Raji (cell line): ENCODE results near the gene OR6X1.
A peak's percentile ranks its signal among the peaks of the same experiment; 100 is the strongest.

Experiments used
- POLR2A ChIP-seq: IDR thresholded peaks from 2 replicates; pipeline ENCODE4 v1.6.1; 2011; ENCODE audit warnings: low read depth, low read length, control low read depth; ENCODE audit not compliant: insufficient read depth

OR6X1 gene

GRCh38 chr11:123770712-123771111 is 16.4 kb upstream of the OR6X1 start:
- no peak for TF ChIP-seq POLR2A

DNA sequence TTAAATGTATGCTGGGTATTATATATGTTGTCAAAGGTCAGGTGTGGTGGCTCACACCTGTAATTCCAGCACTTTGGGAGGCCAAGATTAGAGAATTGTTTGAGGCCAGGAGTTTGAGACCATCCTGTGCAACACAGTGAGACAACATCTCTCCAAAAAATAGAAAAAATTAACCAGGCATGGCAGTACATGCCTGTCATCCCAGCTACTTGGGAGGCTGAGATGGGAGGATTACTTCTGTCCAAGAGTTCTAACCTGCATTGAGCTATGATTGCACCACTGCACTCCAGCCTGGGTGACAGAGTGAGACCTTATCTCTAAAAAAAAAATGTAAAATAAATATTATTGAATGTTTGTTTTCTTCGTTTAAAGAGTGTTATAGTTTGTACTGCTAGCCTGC is 11.3 kb upstream of the OR6X1 start:
- TF ChIP-seq POLR2A, result no peak

DNA sequence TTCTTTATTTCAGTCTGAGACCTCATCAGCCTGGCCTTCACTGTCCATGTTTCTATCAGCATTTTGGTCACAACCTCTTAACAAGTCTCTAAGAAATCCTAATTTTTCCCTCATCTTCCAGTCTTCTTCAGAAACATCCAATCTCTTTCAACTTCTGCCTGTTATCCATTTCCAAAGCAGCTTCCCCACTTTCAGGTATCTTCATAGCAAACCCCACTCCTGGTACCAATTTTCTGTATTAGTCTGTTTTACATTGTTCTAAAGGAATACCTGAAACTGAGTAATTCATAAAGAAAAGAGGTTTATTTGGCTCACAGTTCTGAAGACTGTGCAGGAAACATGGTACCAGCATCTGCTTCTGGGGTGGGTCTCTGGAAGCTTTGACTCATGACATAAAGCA is 8.1 kb upstream of the OR6X1 start:
- no peak for TF ChIP-seq POLR2A

DNA sequence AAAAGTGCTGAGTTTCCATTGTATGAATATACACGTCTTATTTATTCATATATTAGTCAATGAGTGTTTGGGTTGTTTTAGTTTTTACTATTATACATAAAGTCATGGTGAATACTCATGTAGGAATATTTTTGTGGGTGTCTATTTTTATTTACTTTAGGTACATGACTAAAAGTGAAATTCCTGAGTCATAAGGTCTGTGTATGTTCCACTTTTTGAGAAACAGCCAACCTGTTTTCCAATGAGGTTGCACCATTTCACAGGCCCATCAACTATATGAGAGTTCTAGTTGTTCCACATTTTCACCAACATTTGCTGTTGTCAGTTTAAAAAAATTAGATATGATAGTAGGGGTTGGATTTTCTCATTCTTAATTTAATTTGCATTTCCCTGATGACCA is 6.6 kb upstream of the OR6X1 start:
- TF ChIP-seq POLR2A, result no peak

- no peak for TF ChIP-seq POLR2A
These were observed 3.7 kb upstream of the OR6X1 start for GRCh38 chr11:123757976-123758375.

- TF ChIP-seq POLR2A, result no peak
These were observed 1.5 kb upstream of the OR6X1 start for GRCh38 chr11:123755813-123756212.

GRCh38 chr11:123755344-123755743 is 1.0 kb upstream of the OR6X1 start:
- TF ChIP-seq POLR2A, result no peak

DNA sequence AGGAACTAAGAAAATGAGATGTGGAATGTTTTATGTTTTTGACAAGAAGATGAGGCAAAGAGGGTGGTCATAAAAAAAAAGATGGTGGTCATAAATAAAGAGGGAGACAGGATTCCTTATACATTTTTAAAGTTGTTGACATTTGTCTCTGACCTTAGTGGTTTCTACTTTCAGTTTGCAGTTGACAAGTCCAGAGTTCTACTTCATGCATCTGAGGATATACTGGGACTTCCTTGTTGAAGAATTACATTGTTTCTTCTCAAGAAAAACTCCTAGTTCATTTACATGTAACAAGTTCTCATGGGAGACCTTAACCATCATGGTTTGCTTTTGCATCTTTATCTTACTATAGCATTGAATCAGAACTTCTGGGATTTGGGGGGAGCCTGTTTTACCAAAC is 1.2 kb downstream of the OR6X1 start:
- no peak for TF ChIP-seq POLR2A

- no peak for TF ChIP-seq POLR2A
These were observed 2.5 kb downstream of the OR6X1 start for GRCh38 chr11:123751781-123752180.

DNA sequence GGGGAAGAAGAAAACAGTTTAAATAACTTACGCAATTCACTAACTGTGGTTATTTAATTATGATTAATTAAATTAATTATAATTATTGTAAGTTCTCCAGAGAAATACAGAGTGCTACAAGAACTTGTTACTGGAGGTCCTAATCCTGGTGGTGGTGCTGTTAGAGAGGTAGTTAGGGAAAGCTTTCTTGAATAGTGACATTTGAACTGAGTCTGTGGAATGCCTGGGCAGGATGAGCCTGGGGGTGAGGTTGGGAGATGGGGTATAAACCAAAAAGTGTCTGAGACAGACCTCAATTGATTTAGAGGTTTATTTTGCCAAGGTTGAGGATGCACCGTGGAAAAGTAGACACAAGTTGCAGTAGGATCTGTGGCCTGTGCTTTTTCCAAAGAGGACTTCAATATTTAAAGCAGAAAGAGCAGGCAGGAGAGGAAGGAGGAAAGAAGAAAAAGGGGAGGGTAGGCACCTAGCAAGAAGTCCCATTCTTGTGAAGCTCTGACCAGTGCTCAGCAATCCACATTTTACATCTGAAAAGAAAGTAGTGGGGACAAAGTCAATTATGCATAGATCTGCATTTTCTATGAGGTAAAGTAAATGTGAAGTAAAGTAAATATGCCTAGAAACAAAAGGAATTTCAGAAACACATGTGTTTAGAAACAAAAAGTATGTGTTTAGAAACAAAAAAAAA is 8.4 kb downstream of the OR6X1 start:
- no peak for TF ChIP-seq POLR2A

GRCh38 chr11:123742724-123743120 is 11.6 kb downstream of the OR6X1 start:
- TF ChIP-seq POLR2A, result no peak

DNA sequence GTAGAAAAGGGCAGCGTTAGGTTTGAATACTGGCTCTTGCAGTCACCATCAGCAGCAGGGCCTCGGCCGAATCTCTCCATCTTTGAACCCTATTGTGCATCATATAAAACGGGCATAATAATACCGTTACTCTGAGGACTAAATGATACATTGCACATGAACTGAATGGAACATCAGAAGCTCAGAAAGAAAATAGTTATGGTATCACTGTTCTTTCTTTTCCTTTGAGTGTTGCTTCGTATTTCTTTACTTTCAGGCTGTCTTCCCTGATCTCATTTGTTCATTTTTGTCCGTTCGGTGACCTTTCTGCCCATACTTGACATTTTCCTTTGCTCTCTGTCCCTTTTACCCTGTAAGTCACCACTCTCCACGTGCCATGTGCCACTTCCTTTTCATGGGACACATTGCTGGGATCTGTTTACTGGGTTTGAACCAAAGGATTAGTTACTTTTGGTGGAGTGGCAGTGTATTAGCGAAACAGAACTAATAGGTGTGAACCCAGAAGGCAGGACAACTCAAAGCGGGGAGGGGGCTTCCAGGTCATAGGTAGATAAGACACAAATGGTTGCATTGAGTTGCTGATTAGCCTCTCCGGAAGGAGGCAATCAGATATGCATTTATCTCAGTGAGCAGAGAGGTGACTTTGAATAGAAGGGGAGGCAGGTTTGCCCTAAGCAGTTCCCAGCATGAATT is 12.1 kb downstream of the OR6X1 start:
- TF ChIP-seq POLR2A, result no peak

- TF ChIP-seq POLR2A, result peak; percentile 73
These were observed 12.9 kb downstream of the OR6X1 start, which contains the start of gene ZNF202 for GRCh38 chr11:123741159-123742030. Gene ZNF202, minus strand, starts transcription at chr11:123741660. Its CDS starts 10,772 bp downstream, at chr11:123730888.

DNA sequence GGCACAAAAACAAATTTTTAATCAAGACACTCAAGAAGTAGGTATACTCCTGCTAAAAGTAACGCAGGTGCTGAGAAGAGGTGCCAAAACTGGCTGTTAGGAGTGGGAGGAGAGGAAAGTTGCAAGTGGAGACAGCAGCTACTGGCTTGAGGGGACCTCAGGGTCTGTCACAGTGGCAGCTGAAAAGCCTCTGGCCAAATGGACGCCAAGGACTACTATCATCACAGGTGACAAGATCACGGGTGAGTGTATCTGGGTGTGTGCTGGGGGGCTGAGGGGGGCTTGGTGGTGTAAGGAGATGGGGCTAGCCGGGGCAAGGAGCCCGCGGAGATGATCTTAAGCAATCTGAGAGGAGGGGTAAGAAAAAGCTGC is 13.5 kb downstream of the OR6X1 start:
- TF ChIP-seq POLR2A, result no peak

GRCh38 chr11:123738374-123738773 is 15.9 kb downstream of the OR6X1 start:
- TF ChIP-seq POLR2A, result no peak

DNA sequence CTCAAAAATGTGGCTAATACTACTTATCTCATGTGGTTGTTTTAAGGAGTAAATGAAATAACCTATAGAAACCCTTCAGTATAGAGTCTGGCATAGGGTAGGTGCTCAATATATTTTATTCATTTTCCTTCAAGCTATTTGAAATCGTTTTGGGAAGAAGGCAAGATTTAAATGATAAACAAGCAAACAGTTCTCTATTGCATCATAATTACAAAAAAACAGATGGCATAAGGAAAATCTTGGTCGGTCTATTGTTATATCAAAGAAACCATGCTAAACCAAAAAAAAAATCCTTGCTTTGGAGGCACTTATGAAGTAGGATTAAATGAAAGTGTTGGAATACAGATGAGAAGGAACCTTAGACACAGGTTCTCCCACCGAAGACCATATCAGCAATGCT is 17.5 kb downstream of the OR6X1 start:
- TF ChIP-seq POLR2A, result no peak
